NB4 (cell line): Measurements from ENCODE around the gene DENND6A.

Experiments
- DNase-seq: peaks from one replicate; pipeline ENCODE4 v3.0.0; 2010; ENCODE audit warnings: low read depth
- H3K4me3 ChIP-seq: one replicate; pipeline ENCODE4 v1.5.1; 2011; ENCODE audit warnings: mild to moderate bottlenecking, low read depth, low read length, moderate library complexity
- MYC ChIP-seq: IDR thresholded peaks from 2 replicates; pipeline ENCODE4 v1.6.1; 2011; ENCODE audit warnings: low read depth, low read length
- POLR2A ChIP-seq: IDR thresholded peaks from 2 replicates; pipeline ENCODE4 v1.6.1; 2011; ENCODE audit warnings: mild to moderate bottlenecking; ENCODE audit not compliant: insufficient read length; ENCODE audit errors: extremely low read depth
- TF ChIP-seq, protein P1 (sequence below): IDR thresholded peaks from one replicate; pipeline ENCODE4 v1.5.1; 2012; ENCODE audit warnings: low read depth, low read length
- TF ChIP-seq, protein P2 (sequence below): IDR thresholded peaks from 2 replicates; pipeline ENCODE4 v1.6.1; 2011; ENCODE audit warnings: low read depth, low read length

DENND6A gene

DNA sequence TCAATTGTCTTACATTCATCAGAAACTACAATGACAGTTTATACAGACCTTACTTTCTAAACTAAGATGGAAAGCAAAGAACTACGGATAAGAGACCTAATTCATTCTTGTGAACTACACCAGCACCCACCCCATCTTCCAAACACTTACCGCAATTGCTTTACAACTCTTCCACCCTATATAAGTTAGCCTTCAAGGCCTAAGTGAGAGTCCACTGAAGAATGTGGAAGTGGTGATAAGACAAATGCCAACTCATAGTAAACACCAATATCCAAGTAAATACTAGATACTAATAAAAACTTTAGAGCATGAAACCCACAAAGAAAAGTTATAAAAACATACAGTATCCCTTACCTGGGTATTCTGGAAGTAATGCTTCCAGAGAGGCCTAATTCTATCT lies 109.3 kb downstream of the DENND6A start:
- no peak overlapping the region for H3K4me3 ChIP-seq
- TF ChIP-seq MYC = no peak
- TF ChIP-seq, protein P1, sequence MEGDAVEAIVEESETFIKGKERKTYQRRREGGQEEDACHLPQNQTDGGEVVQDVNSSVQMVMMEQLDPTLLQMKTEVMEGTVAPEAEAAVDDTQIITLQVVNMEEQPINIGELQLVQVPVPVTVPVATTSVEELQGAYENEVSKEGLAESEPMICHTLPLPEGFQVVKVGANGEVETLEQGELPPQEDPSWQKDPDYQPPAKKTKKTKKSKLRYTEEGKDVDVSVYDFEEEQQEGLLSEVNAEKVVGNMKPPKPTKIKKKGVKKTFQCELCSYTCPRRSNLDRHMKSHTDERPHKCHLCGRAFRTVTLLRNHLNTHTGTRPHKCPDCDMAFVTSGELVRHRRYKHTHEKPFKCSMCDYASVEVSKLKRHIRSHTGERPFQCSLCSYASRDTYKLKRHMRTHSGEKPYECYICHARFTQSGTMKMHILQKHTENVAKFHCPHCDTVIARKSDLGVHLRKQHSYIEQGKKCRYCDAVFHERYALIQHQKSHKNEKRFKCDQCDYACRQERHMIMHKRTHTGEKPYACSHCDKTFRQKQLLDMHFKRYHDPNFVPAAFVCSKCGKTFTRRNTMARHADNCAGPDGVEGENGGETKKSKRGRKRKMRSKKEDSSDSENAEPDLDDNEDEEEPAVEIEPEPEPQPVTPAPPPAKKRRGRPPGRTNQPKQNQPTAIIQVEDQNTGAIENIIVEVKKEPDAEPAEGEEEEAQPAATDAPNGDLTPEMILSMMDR = no peak
- TF ChIP-seq, protein P2, sequence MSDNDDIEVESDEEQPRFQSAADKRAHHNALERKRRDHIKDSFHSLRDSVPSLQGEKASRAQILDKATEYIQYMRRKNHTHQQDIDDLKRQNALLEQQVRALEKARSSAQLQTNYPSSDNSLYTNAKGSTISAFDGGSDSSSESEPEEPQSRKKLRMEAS = no peak
- TF ChIP-seq POLR2A = no peak
- no peak for DNase-seq

DNA sequence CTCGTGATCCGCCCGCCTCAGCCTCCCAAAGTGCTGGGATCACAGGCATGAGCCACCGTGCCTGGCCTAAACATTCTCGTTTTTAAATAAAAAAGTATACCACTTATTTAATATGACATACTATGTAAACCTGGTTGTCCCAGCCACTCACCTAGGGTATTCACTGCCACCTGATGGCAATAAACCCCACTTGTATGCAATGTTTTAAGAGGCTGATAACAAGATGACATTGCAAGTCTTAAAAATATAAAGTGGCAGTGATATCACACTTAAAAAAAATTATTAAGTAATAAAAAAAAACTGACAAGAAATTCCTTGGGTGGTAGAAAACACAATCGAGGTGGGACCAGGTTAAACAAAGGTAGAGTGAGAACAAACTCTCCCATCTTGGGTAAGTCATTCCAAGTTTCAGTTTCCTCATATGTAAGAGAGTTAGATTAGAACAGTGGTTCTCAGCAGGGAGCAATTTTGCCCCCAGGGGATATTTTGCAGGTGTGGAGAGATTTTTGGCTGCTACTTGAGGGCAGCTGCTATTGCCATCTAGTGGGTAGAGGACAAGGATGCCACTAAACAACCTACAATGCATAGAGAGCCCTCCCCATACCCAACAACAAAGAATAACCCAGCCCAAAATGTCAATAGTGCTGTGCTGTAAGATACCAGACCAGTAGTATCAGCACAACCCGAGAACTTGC lies 110.3 kb downstream of the DENND6A start:
- TF ChIP-seq POLR2A = no peak
- TF ChIP-seq, protein P1 = peak; percentile 37
- peak; percentile 58 for DNase-seq
- H3K4me3 ChIP-seq = no peak overlapping the region

DNA sequence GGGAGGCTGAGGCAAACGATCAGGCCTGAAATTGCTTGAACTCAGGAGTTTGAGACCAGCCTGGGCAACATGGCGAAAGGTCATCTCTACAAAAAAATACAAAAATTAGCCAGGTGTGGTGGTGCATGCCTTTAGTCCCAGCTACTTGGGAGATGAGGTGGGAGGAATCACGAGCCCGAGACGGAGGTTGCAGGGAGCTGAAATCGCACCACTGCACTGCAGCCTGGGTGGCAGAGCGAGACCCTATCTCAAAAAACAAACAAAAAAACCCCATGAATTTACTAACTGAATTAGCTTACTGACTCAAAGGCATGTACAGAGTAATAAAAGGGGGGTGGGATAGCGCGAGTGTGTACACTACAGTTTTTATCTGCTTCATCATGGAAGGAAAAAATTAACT lies 115.1 kb downstream of the DENND6A start:
- DNase-seq = no peak
- no peak for TF ChIP-seq POLR2A
- TF ChIP-seq, protein P2 = no peak
- TF ChIP-seq MYC = no peak
- TF ChIP-seq, protein P1 = no peak
- H3K4me3 ChIP-seq = no peak overlapping the region

DNA sequence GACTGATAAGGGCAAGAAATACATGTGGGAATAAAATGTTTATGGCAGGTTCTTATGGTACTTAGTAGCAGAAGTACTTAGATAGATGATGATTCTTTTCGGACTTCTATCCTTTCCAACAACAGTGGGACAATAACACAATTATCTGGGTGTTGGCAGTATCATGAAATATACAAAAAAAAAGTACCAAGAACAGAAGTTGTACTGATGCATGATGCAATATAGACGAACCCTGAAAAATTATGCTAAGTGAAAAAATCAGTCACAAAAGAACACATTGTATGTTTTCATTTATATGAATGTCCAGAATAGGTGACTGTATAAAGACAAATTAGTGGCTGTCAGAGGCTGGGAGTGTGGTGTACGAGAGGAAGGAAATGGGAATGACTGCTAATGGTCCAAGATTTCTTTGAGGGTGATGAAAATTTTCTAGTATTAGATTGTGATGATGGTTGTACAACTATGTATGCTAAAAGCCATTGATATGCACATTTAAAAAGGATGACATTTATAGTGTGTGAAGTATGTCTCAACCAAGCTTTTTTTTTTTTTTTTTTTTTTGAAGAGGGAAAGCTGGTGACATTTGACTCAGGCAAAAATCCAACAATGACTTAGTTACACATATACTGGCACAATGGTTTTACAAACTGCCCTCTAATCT lies 116.8 kb downstream of the DENND6A start:
- no peak overlapping the region for H3K4me3 ChIP-seq
- no peak for TF ChIP-seq POLR2A
- no peak for TF ChIP-seq MYC
- no peak for DNase-seq
